Measurements from ENCODE around the gene YBX2.

Gene YBX2

DNA sequence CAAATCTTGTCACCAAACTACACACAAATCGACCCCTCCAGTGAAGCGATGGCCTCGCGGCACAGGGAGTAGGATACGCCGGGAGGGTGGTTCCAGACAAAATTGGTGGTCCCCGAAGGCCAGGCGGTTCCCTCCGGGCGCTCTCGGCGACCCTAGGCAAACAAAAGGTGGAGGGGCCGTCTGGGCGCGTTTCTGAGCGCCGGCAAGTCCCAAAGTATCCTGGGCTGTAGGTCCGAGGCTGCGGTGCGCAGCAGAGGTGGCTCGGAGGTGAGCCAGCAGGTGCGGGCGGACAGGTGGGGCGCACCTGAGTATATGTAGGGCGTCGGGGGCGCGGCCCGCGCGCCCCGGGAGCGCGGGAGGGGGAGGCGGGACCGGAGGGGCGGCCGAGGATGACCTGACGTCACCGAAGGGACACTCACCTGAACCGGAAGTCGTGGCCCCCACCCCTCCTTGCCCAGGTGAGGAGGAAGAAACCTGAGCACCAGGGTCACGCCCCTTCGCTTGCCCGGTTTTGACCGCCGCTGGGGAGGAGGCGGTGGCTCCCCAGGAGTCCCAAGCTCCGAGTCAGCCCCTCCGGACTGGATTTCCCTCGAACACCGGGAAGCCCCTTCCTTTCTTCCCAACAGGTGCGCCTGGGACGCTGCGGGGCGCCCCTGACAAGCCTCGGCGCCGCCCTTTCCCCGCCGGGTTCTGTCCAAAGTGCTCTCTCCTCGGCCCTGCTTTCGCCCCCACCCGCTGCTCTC, 32.1 kb downstream of the YBX2 start, which contains the start of gene CLDN7:
Gene CLDN7, minus strand, starts transcription at position 287 of the 743 bp plus-strand sequence. CDS start 435 bp downstream, outside the sequence.
- H3K9me3 ChIP-seq = no peaks in the 10 kb centered on the region
- TF ChIP-seq, protein P1, sequence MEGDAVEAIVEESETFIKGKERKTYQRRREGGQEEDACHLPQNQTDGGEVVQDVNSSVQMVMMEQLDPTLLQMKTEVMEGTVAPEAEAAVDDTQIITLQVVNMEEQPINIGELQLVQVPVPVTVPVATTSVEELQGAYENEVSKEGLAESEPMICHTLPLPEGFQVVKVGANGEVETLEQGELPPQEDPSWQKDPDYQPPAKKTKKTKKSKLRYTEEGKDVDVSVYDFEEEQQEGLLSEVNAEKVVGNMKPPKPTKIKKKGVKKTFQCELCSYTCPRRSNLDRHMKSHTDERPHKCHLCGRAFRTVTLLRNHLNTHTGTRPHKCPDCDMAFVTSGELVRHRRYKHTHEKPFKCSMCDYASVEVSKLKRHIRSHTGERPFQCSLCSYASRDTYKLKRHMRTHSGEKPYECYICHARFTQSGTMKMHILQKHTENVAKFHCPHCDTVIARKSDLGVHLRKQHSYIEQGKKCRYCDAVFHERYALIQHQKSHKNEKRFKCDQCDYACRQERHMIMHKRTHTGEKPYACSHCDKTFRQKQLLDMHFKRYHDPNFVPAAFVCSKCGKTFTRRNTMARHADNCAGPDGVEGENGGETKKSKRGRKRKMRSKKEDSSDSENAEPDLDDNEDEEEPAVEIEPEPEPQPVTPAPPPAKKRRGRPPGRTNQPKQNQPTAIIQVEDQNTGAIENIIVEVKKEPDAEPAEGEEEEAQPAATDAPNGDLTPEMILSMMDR (IDR thresholded peaks at IDR 0.05) = no peak
- H3K4me3 ChIP-seq (ENCODE audit: low read depth in 1 of 2, low read length in 1 of 2) = peak within 1 kb of the TSS; percentile 52 to 69
- peak within 1 kb of the TSS; percentile 23 for H3K27ac ChIP-seq
- H3K27me3 ChIP-seq = peaks cover 78% of the 10 kb centered on the region
- peaks cover 27 to 31% of the 10 kb centered on the region in 2 experiments for H3K4me1 ChIP-seq (ENCODE audit: control insufficient read depth in 1 of 2, insufficient read depth in 1 of 2, low read depth in 1 of 2, low read length in 1 of 2)
- H3K36me3 ChIP-seq = peaks cover 17% of the 10 kb centered on the region

GRCh38 chr17:7261379-7262191, 32.9 kb downstream of the YBX2 start:
- Histone ChIP-seq H3K27me3 (peaks cover 70% of the 10 kb centered on the region), H3K36me3 (peaks cover 19% of the 10 kb centered on the region), H3K4me3 (ENCODE audit: low read depth in 1 of 2, low read length in 1 of 2) (peak overlapping the region; percentile 52 to 69), H3K9me3 (no peaks in the 10 kb centered on the region), H3K4me1 (ENCODE audit: control insufficient read depth in 1 of 2, insufficient read depth in 1 of 2, low read depth in 1 of 2, low read length in 1 of 2) (peaks cover 27 to 31% of the 10 kb centered on the region in 2 experiments), H3K27ac (peak overlapping the region; percentile 23)
- TF ChIP-seq, protein P1 (IDR thresholded peaks at IDR 0.05) = no peak

DNA sequence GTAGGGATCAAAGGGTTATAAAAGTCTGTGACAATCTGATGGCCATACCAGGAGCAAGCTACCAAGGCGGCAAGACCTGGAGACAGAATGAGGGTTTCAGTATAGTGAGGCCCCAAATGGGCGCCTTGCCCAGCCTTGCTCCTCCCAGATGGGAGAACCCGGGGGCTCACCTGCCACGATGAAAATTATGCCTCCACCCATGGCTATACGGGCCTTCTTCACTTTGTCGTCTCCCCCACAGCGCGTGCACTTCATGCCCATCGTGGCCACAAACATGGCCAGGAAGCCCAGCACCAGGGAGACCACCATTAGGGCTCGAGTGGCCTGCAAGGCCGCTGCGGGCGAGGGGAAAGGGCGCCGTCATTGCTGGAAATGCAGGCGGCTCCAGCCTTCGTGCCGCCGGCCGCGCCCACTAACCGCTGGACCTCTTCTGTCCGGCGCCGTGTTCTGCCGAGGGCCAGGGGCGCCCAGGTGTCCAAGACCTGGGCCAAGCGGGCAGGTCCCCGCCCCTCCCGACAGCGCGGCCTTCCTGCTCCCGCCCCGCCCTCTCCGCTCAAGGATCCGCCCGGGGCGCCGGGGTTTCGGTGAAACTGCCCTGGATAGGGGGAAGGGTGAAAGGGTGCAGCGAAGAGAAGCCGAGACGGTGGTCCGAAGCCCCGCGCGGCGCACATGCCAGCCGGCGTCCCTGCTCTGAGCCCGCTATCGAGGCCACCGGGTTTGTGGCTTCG, 33.6 kb downstream of the YBX2 start:
- Histone ChIP-seq H3K27me3 (peaks cover 62% of the 10 kb centered on the region), H3K4me3 (ENCODE audit: low read depth in 1 of 2, low read length in 1 of 2) (peak overlapping the region; percentile 52 to 69), H3K9me3 (no peaks in the 10 kb centered on the region), H3K27ac (peak overlapping the region; percentile 23), H3K36me3 (peaks cover 22% of the 10 kb centered on the region), H3K4me1 (ENCODE audit: control insufficient read depth in 1 of 2, insufficient read depth in 1 of 2, low read depth in 1 of 2, low read length in 1 of 2) (peaks cover 27 to 31% of the 10 kb centered on the region in 2 experiments)
- TF ChIP-seq, protein P1 (IDR thresholded peaks at IDR 0.05) = no peak

GRCh38 chr17:7260151-7260550, 34.3 kb downstream of the YBX2 start:
- no peaks in the 10 kb centered on the region for H3K9me3 ChIP-seq
- peaks cover 27 to 31% of the 10 kb centered on the region in 2 experiments for H3K4me1 ChIP-seq (ENCODE audit: control insufficient read depth in 1 of 2, insufficient read depth in 1 of 2, low read depth in 1 of 2, low read length in 1 of 2)
- no peak overlapping the region for H3K4me3 ChIP-seq (ENCODE audit: low read depth in 1 of 2, low read length in 1 of 2)
- no peak overlapping the region for H3K27ac ChIP-seq
- peaks cover 55% of the 10 kb centered on the region for H3K27me3 ChIP-seq
- peaks cover 22% of the 10 kb centered on the region for H3K36me3 ChIP-seq
- TF ChIP-seq, protein P1 (IDR thresholded peaks at IDR 0.05) = no peak

DNA sequence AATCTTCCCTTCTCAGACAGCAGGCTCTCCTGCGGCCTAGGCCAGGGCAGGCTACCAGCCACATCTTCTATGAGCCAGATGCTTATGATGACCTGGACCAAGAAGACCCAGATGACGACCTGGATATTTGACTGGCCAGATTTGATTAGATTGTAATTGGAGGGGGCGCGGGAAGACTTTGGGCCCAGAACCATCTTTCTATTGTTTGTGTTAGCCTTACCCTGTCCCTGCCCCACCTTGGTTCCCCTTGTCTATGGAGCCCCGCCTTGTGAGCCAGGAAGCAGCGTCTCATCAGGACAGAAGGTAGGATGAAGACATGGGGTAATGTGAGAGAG, 34.9 kb downstream of the YBX2 start:
- no peak overlapping the region for H3K27ac ChIP-seq
- TF ChIP-seq, protein P1 (IDR thresholded peaks at IDR 0.05) = no peak
- peaks cover 49% of the 10 kb centered on the region for H3K27me3 ChIP-seq
- H3K9me3 ChIP-seq = no peaks in the 10 kb centered on the region
- H3K36me3 ChIP-seq = peaks cover 22% of the 10 kb centered on the region
- H3K4me3 ChIP-seq (ENCODE audit: low read depth in 1 of 2, low read length in 1 of 2) = no peak overlapping the region
- H3K4me1 ChIP-seq (ENCODE audit: control insufficient read depth in 1 of 2, insufficient read depth in 1 of 2, low read depth in 1 of 2, low read length in 1 of 2) = peaks cover 27 to 31% of the 10 kb centered on the region in 2 experiments
